Erythroblast (primary cell): ENCODE measurements around the gene ARHGAP36.

ENCODE experiments used
- DNase-seq, 2 experiments: peaks; one replicate each; lab custom pipeline; 2025; lab: John Stamatoyannopoulos, UW
- GATA1 ChIP-seq: IDR thresholded peaks from 2 replicates; pipeline ENCODE4 v1.6.1; 2011; ENCODE audit warnings: low read depth, mild to moderate bottlenecking, control low read depth, low read length, moderate library complexity
- POLR2A ChIP-seq: IDR thresholded peaks from 2 replicates; pipeline ENCODE4 v1.6.1; 2011; ENCODE audit warnings: mild to moderate bottlenecking, low read length

Gene ARHGAP36

GRCh38 chrX:131060147-131060546 lies 2.0 kb downstream of the ARHGAP36 start:
- TF ChIP-seq POLR2A (no peak), GATA1 (no peak)
- DNase-seq, result no peak

DNA sequence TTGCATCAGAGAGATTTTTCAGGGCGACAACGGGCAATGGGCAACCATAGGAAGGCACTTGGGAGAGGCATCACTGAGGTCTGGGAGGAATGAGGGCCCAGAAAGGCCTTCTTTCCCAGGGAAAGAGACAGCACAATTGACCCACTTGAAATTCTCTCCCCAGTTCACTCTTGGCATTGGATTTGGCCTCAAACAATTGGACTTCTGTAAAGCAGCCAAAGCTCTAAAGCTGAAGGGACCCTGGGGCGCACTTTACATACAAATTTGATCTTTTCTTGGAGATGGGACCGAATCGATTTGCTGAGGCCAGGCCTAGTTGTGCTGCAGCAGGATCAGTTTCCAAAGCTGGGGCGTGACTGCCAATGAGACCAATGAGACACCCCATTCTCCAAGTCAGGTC lies 3.2 kb downstream of the ARHGAP36 start:
- no peak for DNase-seq
- TF ChIP-seq POLR2A, result no peak
- TF ChIP-seq GATA1, result no peak

DNA sequence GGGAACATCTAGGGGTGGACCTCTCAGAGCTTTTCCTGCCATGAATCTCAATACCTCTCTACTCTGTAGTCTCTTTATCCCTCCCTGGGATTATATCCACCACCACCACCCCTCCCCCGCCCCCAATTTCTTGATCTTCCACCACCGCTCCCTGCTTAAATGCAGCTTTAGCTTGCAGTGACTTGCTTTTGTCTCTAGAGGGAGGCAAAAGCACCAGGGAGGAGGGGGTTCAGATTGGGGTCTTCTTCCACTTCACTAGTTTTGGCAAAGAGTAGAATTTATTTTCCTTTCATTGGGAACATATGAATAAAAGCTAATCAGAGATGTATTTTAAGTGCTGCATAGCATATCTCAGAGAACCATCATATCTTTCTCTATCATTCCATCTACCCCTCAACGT lies 5.5 kb downstream of the ARHGAP36 start:
- no peak for DNase-seq
- TF ChIP-seq GATA1 (no peak), POLR2A (no peak)

- DNase-seq, result no peak
- no peak for TF ChIP-seq GATA1
- no peak for TF ChIP-seq POLR2A
Measured at GRCh38 chrX:131066237-131066636, 8.1 kb downstream of the ARHGAP36 start.

GRCh38 chrX:131067216-131067615 lies 9.1 kb downstream of the ARHGAP36 start:
- DNase-seq, result no peak
- TF ChIP-seq GATA1, result no peak
- no peak for TF ChIP-seq POLR2A

DNA sequence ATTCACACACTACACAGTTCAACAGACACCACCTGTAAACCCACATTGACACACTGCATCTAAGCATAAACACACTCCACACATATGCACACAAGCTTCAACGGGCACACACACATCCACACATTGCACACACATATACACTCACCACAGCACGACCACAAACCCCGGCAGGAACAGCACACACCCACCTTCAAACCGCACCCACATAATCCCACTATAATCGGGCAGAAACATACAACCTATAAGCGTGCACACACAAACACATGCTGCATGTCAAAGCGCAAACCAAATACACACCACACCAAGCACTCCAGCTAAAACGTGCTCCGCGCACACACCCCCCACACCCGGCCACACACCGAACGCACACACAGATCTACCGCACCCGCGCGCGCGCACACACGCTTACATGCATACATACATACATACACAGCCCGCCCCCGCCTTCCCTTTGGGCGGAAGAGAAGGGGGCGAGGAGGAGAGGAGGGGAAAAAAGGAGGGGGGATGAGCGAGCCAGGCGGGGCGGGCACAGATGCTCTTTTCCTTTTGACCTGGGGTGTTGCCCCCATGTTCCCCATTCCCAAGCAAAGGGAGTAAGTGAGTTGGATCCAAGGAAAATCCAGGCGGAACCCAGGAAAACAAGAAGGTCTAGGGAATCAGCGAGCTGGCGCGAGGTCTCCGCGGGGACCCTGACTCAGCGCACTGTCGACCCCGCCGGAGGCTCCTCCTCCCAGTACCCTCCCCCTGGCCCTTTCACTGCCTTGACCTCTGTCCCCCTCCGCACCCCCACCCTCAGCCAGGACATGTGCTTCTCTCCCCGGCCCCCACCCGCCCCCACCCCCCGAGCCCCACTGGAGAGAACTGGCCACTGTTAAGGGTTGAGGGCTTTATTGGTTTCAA lies 9.9 kb downstream of the ARHGAP36 start:
- TF ChIP-seq POLR2A (no peak), GATA1 (no peak)
- peak in 1 of 2 experiments; percentile 0 for DNase-seq

- DNase-seq, result peak; percentile 16 to 18
- TF ChIP-seq POLR2A (no peak), GATA1 (no peak)
Measured at GRCh38 chrX:131068945-131069719, 11.0 kb downstream of the ARHGAP36 start.

DNA sequence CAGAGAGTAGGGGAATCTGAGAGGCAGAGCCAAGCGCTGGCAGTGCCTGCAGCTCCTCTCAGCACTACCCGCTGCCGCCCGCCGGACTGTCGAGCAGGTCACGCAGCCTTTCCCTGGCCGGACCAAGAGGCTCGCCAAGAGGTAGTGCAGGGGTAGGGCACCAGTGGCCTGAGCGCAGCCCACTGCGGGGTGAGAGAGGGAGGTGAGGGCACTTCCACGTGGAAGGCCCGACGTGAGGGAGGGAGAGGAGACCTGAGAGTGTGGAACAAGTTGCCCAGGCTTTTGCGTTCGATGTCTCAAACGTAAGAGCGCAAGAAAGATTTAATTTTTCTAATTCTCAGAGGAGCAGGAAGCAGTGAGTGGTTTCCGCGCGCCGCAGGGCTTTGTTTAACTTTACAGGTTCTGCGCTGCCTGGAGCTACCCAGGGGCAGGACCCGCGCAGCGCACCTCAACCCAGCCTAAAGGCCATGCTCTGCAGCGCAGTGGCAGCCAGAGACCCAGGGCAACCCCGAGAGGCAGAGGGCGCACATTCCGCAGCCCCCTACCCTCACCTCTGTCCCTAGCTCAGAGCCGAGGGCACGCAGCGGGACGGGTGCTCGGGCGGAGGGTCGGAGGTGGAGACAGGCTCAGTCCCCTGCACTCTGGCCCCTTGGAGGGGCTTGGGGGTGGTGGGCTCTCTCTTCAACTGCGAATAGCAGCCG lies 14.9 kb downstream of the ARHGAP36 start:
- no peak for DNase-seq
- no peak for TF ChIP-seq GATA1

GRCh38 chrX:131073607-131074006 lies 15.5 kb downstream of the ARHGAP36 start:
- no peak for DNase-seq
- TF ChIP-seq POLR2A (no peak), GATA1 (no peak)

GRCh38 chrX:131081772-131082740 lies 23.9 kb downstream of the ARHGAP36 start:
- peak in 1 of 2 experiments; percentile 0 for DNase-seq
- no peak for TF ChIP-seq GATA1
- no peak for TF ChIP-seq POLR2A

DNA sequence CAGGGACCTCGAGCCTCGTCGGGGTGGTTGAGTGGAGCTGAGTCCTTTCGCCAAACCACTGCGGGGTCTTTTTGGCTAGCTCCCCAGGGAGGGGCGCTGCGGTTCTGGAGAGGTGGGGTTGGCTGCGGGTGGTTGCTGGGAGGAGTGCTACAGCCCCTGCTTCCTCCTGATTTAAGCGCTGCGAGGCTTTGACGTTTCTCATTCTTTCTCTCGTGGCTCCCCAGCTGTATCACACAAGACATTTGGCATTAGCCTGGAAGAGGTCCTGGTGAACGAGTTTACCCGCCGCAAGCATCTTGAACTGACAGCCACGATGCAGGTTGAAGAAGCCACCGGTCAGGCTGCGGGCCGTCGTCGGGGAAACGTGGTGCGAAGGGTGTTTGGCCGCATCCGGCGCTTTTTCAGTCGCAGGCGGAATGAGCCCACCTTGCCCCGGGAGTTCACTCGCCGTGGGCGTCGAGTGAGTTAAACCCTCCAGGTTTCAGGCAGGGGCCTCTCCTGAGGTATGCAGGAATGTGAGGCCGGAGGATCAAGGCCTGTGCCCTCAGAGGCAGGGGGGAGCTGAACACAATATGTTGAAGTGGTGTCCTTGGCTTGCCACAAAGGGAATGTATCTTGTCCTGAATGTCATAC lies 25.5 kb downstream of the ARHGAP36 start:
- DNase-seq, result no peak
- TF ChIP-seq GATA1 (no peak), POLR2A (no peak)

GRCh38 chrX:131084145-131084544 lies 26.0 kb downstream of the ARHGAP36 start:
- TF ChIP-seq POLR2A (no peak), GATA1 (no peak)
- no peak for DNase-seq
